HepG2 (cell line): ENCODE data around the gene KDM7A. TPM values are rescaled to one million over a fixed set of nuclear protein-coding genes. Genes with fewer than 3 reads are reported as not detected.

ENCODE experiments used
- AHR ChIP-seq: IDR thresholded peaks from 2 replicates; pipeline ENCODE4 v1.6.1; 2018; ENCODE audit warnings: missing genetic modification reagents, missing compliant biosample characterization
- DMAP1 ChIP-seq: IDR thresholded peaks from 2 replicates; pipeline ENCODE4 v1.6.1; 2016
- HDAC6 ChIP-seq: fragments of 200-600 bp; sonication (generic); IDR thresholded peaks from 2 replicates; pipeline ENCODE4 v1.7.0; 2017; ENCODE audit warnings: mild to moderate bottlenecking, antibody characterized with exemption, low read length, low read depth
- PHF8 ChIP-seq: sonication (generic); formaldehyde crosslinking; IDR thresholded peaks from 2 replicates; pipeline ENCODE4 v1.5.0; 2020; ENCODE audit warnings: missing genetic modification reagents
- RAD21 ChIP-seq: fragments of 450-650 bp; formaldehyde crosslinking; IDR thresholded peaks from 2 replicates; pipeline ENCODE4 v1.5.0; 2020; ENCODE audit warnings: mild to moderate bottlenecking
- STAG1 ChIP-seq: sonication (generic); formaldehyde crosslinking; IDR thresholded peaks from 2 replicates; pipeline ENCODE4 v1.4.0; 2020; ENCODE audit warnings: missing genetic modification reagents
- TRIM24 ChIP-seq: sonication (generic); formaldehyde crosslinking; IDR thresholded peaks from 2 replicates; pipeline ENCODE4 v1.8.0; 2022; ENCODE audit warnings: mild to moderate bottlenecking, missing genetic modification reagents
- ZBTB42 ChIP-seq: sonication (generic); formaldehyde crosslinking; IDR thresholded peaks from 2 replicates; pipeline ENCODE4 v1.5.0; 2020; ENCODE audit warnings: mild to moderate bottlenecking, missing genetic modification reagents
- ZMYM4 ChIP-seq: sonication (generic); formaldehyde crosslinking; IDR thresholded peaks from 2 replicates; pipeline ENCODE4 v1.8.1; 2023; ENCODE audit warnings: mild to moderate bottlenecking, missing genetic modification reagents
- ZNF326 ChIP-seq: sonication (generic); formaldehyde crosslinking; IDR thresholded peaks from 2 replicates; pipeline ENCODE4 v1.4.0; 2020; ENCODE audit warnings: missing genetic modification reagents, borderline replicate concordance
- ZNF672 ChIP-seq: sonication (generic); formaldehyde crosslinking; IDR thresholded peaks from 2 replicates; pipeline ENCODE4 v1.8.1; 2022; ENCODE audit warnings: missing genetic modification reagents
- polyA plus RNA-seq, 8 experiments: library from polyadenylated mRNA; depleted of rRNA in 3 of 8; stranded (reverse) in 7 of 8; unstranded in 1 of 8; fragments of >200 nt; fragmentation: Illumina TruSeq in 4 of 8; extraction: Trizol in 4 of 8; gene quantifications; 2 replicates each; pipeline versions ENCODE4 v1.2.1 to v1.2.3, GENCODE V29; 2011 to 2016; ENCODE audit warnings: low read depth in 4 of 8, missing spikeins in 1 of 8, mixed read lengths in 1 of 8; ENCODE audit not compliant: insufficient read depth in 1 of 8
- total RNA-seq, 5 experiments: library from RNA; depleted of rRNA; stranded (reverse); fragments of >200 nt; fragmentation: Illumina TruSeq; extraction: Trizol; gene quantifications; 2 replicates each; pipeline ENCODE4 v1.2.3, GENCODE V29; 2016; ENCODE audit warnings: low read depth in 1 of 5
- TF ChIP-seq, protein P1 (sequence below): sonication (generic); formaldehyde crosslinking; IDR thresholded peaks from 2 replicates; pipeline ENCODE4 v1.8.0; 2022; ENCODE audit warnings: missing genetic modification reagents, mild to moderate bottlenecking, inconsistent platforms, borderline replicate concordance
- TF ChIP-seq, protein P2 (sequence below), 2 experiments: sonication (generic) in 1 of 2; formaldehyde crosslinking in 1 of 2; IDR thresholded peaks; 2 replicates each; pipeline versions ENCODE4 v1.6.1 to v1.9.0; 2014 to 2022; ENCODE audit warnings: antibody characterized with exemption in 1 of 2, borderline replicate concordance in 1 of 2, inconsistent platforms in 1 of 2, low read depth in 1 of 2, missing genetic modification reagents in 1 of 2
- TF ChIP-seq, protein P3 (sequence below): sonication (generic); formaldehyde crosslinking; conservative IDR thresholded peaks from 2 replicates; pipeline ENCODE4 v1.4.0; 2020; ENCODE audit warnings: missing genetic modification reagents
- TF ChIP-seq, protein P4 (sequence below): sonication (generic); formaldehyde crosslinking; IDR thresholded peaks from 2 replicates; pipeline ENCODE4 v1.4.0; 2020; ENCODE audit warnings: missing genetic modification reagents

Gene KDM7A
- total and polyA plus RNA-seq, 2 of the 13 experiments (the other 11 are each of a cell fraction or from before 2014, with no cell fraction given): 10.8 to 16.8 TPM

DNA sequence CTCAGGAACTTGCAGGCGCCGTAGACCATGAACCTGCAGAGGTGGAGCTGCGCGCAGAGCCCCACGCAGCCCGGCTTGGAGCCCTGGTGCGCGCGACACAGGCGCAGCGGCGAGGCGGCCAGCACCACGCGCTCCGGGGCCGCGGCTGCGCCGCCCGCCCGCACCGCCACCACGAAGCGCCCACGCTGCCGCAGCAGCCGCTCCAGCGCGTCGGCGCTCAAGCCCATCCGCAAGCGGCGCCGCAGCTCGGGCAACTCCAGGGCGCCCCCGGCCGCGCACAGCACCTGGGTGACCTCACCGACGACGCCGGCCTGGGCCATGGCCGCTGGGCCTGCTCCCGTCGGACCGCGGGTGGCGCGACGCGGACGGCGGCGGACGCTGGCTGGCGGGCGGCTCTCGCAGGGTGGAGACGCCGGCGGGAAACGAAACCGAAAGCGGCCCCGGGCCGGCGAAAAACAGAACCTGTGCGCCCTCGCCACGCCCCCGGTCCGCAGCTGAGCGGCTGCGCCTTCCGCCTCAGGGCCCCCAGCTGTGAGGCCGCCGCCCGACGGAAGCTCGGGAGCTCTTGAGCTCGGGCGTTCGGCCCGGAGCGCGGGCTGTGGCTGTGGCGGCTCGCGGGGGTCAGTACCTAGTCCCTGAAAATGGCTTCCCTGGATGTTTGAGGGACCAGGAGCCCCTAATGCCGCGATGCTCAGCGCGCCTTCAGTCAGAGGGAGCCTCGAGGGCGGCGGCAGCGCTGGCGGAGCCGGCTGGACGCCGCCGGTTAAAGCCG lies 114.1 kb downstream of the KDM7A start, which contains the start of gene PARP12 (continued):
- peak; percentile 71 for TF ChIP-seq PHF8 (CRISPR knock-in tag)
- TF ChIP-seq STAG1 (CRISPR knock-in tag): no peak; the same call in 1 of the 2 replicates
- no peak for TF ChIP-seq ZBTB42
- no peak for TF ChIP-seq ZNF326 (CRISPR knock-in tag)
- TF ChIP-seq TRIM24: no peak
- no peak for TF ChIP-seq ZNF672 (CRISPR knock-in tag)
- TF ChIP-seq AHR: no peak
- TF ChIP-seq, protein P1, sequence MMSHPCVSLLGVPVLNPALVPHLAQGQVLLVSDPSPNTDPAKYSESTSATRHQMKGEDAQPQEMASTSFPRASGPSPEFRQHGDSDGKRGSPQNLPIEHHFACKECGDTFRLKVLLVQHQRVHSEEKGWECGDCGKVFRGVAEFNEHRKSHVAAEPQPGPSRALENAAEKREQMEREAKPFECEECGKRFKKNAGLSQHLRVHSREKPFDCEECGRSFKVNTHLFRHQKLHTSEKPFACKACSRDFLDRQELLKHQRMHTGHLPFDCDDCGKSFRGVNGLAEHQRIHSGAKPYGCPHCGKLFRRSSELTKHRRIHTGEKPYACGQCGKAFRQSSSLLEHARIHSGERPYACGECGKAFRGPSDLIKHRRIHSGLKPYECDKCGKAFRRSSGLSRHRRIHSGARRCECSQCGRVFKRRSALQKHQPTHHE (CRISPR knock-in tag): peak; percentile 74; the same call in 1 of the 2 replicates
- TF ChIP-seq RAD21 (CRISPR knock-in tag): peak; percentile 62
- TF ChIP-seq ZMYM4 (CRISPR knock-in tag): peak; percentile 55; the same call in 1 of the 2 replicates
- TF ChIP-seq, protein P2, sequence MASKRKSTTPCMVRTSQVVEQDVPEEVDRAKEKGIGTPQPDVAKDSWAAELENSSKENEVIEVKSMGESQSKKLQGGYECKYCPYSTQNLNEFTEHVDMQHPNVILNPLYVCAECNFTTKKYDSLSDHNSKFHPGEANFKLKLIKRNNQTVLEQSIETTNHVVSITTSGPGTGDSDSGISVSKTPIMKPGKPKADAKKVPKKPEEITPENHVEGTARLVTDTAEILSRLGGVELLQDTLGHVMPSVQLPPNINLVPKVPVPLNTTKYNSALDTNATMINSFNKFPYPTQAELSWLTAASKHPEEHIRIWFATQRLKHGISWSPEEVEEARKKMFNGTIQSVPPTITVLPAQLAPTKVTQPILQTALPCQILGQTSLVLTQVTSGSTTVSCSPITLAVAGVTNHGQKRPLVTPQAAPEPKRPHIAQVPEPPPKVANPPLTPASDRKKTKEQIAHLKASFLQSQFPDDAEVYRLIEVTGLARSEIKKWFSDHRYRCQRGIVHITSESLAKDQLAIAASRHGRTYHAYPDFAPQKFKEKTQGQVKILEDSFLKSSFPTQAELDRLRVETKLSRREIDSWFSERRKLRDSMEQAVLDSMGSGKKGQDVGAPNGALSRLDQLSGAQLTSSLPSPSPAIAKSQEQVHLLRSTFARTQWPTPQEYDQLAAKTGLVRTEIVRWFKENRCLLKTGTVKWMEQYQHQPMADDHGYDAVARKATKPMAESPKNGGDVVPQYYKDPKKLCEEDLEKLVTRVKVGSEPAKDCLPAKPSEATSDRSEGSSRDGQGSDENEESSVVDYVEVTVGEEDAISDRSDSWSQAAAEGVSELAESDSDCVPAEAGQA (IDR thresholded peaks at IDR 0.05; ENCODE audit: low read depth): no peak
- TF ChIP-seq, protein P2 (CRISPR knock-in tag; IDR thresholded peaks at IDR 0.05; ENCODE audit: borderline replicate concordance): peak; percentile 87; the same call in 1 of the 2 replicates
- TF ChIP-seq, protein P3, sequence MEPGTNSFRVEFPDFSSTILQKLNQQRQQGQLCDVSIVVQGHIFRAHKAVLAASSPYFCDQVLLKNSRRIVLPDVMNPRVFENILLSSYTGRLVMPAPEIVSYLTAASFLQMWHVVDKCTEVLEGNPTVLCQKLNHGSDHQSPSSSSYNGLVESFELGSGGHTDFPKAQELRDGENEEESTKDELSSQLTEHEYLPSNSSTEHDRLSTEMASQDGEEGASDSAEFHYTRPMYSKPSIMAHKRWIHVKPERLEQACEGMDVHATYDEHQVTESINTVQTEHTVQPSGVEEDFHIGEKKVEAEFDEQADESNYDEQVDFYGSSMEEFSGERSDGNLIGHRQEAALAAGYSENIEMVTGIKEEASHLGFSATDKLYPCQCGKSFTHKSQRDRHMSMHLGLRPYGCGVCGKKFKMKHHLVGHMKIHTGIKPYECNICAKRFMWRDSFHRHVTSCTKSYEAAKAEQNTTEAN: peak; percentile 58; the same call in 1 of the 2 replicates
- TF ChIP-seq, protein P4, sequence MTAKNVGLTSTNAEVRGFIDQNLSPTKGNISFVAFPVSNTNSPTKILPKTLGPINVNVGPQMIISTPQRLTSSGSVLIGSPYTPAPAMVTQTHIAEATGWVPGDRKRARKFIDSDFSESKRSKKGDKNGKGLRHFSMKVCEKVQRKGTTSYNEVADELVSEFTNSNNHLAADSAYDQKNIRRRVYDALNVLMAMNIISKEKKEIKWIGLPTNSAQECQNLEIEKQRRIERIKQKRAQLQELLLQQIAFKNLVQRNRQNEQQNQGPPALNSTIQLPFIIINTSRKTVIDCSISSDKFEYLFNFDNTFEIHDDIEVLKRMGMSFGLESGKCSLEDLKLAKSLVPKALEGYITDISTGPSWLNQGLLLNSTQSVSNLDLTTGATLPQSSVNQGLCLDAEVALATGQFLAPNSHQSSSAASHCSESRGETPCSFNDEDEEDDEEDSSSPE: peak; percentile 40
- TF ChIP-seq DMAP1: no peak
- no peak for TF ChIP-seq HDAC6
